ENCODE data around the gene KANSL1L. TPM values are rescaled to one million over a fixed set of nuclear protein-coding genes. Genes with fewer than 3 reads are reported as not detected.

KANSL1L gene
- total and polyA plus RNA-seq, 8 donors: 29.6 to 54.6 (median 47.5) TPM

DNA sequence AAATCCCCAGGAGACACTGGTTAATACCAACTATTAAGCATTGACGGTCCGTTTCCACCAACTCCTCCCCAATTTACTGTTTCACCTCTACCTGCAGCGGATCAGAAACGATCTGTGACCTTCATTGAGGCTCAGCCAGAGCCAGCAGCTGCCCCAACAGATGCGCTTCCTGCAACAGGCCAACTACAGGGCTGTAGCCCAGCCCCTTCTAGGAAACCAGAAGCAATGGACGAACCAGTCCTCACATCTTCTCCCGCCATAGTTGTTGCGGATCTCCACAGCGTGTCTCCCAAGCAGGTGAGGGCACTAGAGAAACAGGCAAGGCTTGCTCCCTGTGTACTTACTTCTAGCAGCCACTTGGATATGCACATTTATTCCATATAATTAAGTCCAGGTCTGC is 177.2 kb downstream of the KANSL1L start:
- no peaks in the 10 kb centered on the region for H3K36me3 ChIP-seq
- no peak overlapping the region for H3K27ac ChIP-seq
- no peaks in the 10 kb centered on the region for H3K4me1 ChIP-seq
- H3K4me3 ChIP-seq: no peak overlapping the region
- DNase-seq (no peak), ATAC-seq (no peak)
- intact Hi-C loops (cut with DNase I): no loop called here
- H3K27me3 ChIP-seq: no peaks in the 10 kb centered on the region
- no peak for TF ChIP-seq CTCF (IDR thresholded peaks at IDR 0.05)
- no peaks in the 10 kb centered on the region for H3K9me3 ChIP-seq

- Histone ChIP-seq H3K27ac (no peak overlapping the region), H3K36me3 (no peaks in the 10 kb centered on the region), H3K27me3 (no peaks in the 10 kb centered on the region), H3K4me3 (no peak overlapping the region), H3K9me3 (no peaks in the 10 kb centered on the region), H3K4me1 (peaks cover 0 to 7% of the 10 kb centered on the region in 2 donors)
- no peak for TF ChIP-seq CTCF (IDR thresholded peaks at IDR 0.05)
- no peak for ATAC-seq
- intact Hi-C loops (cut with DNase I): no loop called here
- DNase-seq: no peak
Observed at GRCh38 chr2:209990838-209991237, 180.4 kb downstream of the KANSL1L start.

GRCh38 chr2:209988010-209988409 is 183.2 kb downstream of the KANSL1L start:
- no peaks in the 10 kb centered on the region for H3K36me3 ChIP-seq
- no peaks in the 10 kb centered on the region for H3K9me3 ChIP-seq
- no peak overlapping the region for H3K27ac ChIP-seq
- H3K27me3 ChIP-seq: no peaks in the 10 kb centered on the region
- DNase-seq: no peak
- peaks cover 0 to 7% of the 10 kb centered on the region in 2 donors for H3K4me1 ChIP-seq
- intact Hi-C loops (cut with DNase I): no loop called here
- no peak overlapping the region for H3K4me3 ChIP-seq
- TF ChIP-seq CTCF (IDR thresholded peaks at IDR 0.05): no peak
- no peak for ATAC-seq

DNA sequence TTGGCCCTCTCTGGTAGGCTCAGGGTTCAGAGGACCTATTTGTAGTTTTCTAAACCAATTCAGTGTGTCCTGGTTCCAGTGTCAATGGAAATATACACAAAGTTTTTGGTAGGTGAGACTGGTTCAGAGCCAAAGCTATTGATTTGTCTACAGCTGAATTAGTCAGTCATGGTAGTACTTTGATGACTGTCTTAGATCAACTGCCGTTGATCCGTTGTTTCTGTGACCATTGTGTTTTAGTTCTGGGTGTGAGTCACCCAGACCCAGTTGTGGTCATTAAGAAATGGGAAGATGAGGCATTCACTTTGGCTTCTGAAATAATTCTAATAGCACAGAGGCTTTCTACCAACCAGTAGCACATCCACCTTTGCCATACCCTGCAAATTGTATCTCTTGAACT is 184.8 kb downstream of the KANSL1L start:
- intact Hi-C loops (cut with DNase I): no loop called here
- peaks cover 0 to 7% of the 10 kb centered on the region in 2 donors for H3K4me1 ChIP-seq
- H3K9me3 ChIP-seq: no peaks in the 10 kb centered on the region
- H3K4me3 ChIP-seq: no peak overlapping the region
- DNase-seq (no peak), ATAC-seq (no peak)
- no peaks in the 10 kb centered on the region for H3K36me3 ChIP-seq
- no peak for TF ChIP-seq CTCF (IDR thresholded peaks at IDR 0.05)
- no peaks in the 10 kb centered on the region for H3K27me3 ChIP-seq
- peak overlapping the region in 1 of 2 donors; percentile 20 for H3K27ac ChIP-seq

DNA sequence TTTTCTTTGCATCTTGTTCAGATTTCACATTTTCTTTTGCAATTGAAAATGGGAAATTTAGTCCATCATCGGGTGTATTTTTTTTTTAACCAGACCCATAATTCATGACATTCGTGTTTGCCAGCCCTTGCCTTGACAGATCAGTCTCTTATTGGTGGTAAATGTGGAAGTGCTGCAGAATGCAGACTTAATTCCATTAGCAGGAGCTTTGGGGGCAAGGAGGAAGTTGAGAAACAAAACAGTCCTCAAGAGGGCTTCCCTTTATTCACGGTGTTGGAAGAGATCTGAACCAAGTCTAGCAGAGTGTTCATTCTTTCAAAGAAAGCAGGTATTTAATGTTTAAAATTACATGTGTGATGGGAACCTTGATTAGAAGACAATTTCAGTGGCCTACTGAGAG is 185.3 kb downstream of the KANSL1L start:
- peak overlapping the region in 1 of 2 donors; percentile 20 for H3K27ac ChIP-seq
- no peak overlapping the region for H3K4me3 ChIP-seq
- DNase-seq: no peak
- peak; percentile 49 for ATAC-seq
- H3K9me3 ChIP-seq: no peaks in the 10 kb centered on the region
- no peaks in the 10 kb centered on the region for H3K27me3 ChIP-seq
- no peak for TF ChIP-seq CTCF (IDR thresholded peaks at IDR 0.05)
- intact Hi-C loops (cut with DNase I): no loop called here
- no peaks in the 10 kb centered on the region for H3K36me3 ChIP-seq
- H3K4me1 ChIP-seq: peaks cover 0 to 7% of the 10 kb centered on the region in 2 donors

All from left lung (tissue), 10 donors.